Astrocyte of the cerebellum (primary cell): ENCODE results near the gene CNTROB.

Experiments used
- DNase-seq: peaks from one replicate; pipeline ENCODE4 v3.0.0-alpha.2; 2011; ENCODE audit warnings: low read depth
- H3K4me3 ChIP-seq: 2 replicates; pipeline ENCODE4 v1.5.1; 2011; ENCODE audit warnings: mild to moderate bottlenecking, low read depth, low read length, moderate library complexity
- CTCF ChIP-seq: IDR thresholded peaks from 2 replicates; pipeline ENCODE4 v1.5.1; 2012; ENCODE audit warnings: low read length, low read depth, moderate library complexity, mild to moderate bottlenecking; ENCODE audit errors: missing control alignments
- in situ Hi-C: cut with HindIII; loops from 2 replicates; pipeline ENCODE4 v1.10.0; 2017; ENCODE audit warnings: low sequenced_read_pairs

Gene CNTROB

GRCh38 chr17:7886227-7887037 is 45.6 kb upstream of the CNTROB start:
- in situ Hi-C loops: no loop called here
- peak overlapping the region; percentile 84 for H3K4me3 ChIP-seq
- no peak for DNase-seq
- TF ChIP-seq CTCF: no peak

DNA sequence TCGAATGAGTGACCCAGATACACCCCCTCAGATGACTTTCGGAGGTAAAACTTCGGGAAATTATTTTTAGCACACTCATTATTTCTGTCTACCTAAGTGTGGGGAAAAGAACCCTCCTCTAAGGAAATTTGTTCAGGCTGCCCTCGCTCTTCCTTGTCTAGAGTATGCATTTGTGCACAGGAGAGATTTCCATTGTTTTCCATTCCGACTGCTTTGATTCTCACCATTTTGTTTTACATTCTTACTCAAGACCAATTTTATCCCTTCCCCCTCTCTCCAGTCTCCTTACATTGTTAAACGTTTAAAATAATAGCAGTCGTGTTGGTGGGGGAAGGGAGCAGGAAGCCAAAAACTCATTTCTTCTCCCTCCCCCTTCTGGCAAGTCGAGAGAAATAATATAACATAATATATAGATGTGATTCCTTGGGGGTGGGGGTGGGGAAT is 44.9 kb upstream of the CNTROB start:
- peak overlapping the region; percentile 84 for H3K4me3 ChIP-seq
- in situ Hi-C loops: no loop called here
- TF ChIP-seq CTCF: no peak
- DNase-seq: no peak

- H3K4me3 ChIP-seq: peak overlapping the region; percentile 84
- DNase-seq: peak; percentile 92
- in situ Hi-C loops: no loop called here
- TF ChIP-seq CTCF: no peak
Observed at GRCh38 chr17:7887482-7888183, 44.4 kb upstream of the CNTROB start.

GRCh38 chr17:7888184-7888920 is 43.7 kb upstream of the CNTROB start, which contains the start of gene CHD3:
Gene CHD3, plus strand, starts transcription at chr17:7888789. Its CDS starts 212 bp downstream, at chr17:7889001.
- in situ Hi-C loops: no loop called here
- peak within 1 kb of the TSS; percentile 39 for H3K4me3 ChIP-seq
- DNase-seq: no peak
- TF ChIP-seq CTCF: no peak

- H3K4me3 ChIP-seq: peak overlapping the region; percentile 3
- TF ChIP-seq CTCF: peak; percentile 49
- peak; percentile 70 for DNase-seq
- in situ Hi-C loops: no loop called here
Observed at GRCh38 chr17:7889166-7889955, 42.6 kb upstream of the CNTROB start.
